ENCODE data around the gene PCID2. TPM values are rescaled to one million over a fixed set of nuclear protein-coding genes. Genes with fewer than 3 reads are reported as not detected.

Gene PCID2
- total RNA-seq, 3 donors from 2014 or later, result 63.3 to 68.1 (median 66.9) TPM

DNA sequence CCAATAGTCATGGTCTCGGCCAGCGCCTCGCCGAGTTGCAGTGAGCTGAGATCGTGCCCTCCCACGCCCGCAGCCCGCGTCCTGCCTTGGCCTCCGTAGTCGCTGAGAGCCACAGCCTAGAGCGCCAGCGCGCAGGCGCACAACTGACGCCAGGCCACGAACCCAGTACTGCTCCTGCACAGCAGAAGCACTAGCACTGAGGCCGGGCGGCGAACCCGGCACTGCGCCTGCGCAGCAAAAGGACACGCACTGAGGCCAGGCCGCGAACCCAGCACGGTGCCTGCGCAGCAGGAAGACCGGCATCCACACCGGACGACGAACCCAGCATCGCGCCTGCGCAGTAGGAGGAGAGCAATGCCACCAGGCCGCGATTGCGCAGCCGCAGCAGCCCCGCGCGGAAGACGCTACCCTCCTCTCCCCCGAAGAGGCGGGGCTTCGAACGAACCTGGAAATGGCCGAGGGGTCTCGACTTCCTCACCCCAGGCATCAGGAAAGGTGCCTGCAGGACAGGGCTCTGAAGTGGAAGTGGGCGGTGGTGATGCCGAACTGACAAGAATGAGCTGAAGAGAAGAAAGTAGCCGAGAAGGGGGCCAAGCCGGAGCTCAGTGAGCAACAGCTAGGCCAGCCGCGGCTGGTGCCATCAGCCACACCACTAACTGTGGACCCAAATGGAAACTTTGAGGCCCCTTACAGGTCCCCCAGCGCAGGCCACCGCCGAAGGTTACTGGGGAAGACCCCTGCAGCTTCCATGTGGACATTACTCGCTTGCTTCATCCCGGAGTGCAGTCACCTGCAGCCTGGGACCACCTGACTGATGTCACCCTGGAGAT, 78.3 kb downstream of the PCID2 start:
- peaks cover 6% of the 10 kb centered on the region for H3K4me1 Mint-ChIP-seq (ENCODE audit: low read depth)
- DNase-seq (no peak), ATAC-seq (peak in 1 of 2 donors; percentile 75)
- peaks cover 16% of the 10 kb centered on the region for H3K27me3 Mint-ChIP-seq (ENCODE audit: low read depth)
- H3K4me3 Mint-ChIP-seq, result peak overlapping the region; percentile 24
- no peaks in the 10 kb centered on the region for H3K9me3 Mint-ChIP-seq
- H3K36me3 Mint-ChIP-seq (ENCODE audit: insufficient read depth), result no peaks in the 10 kb centered on the region

DNA sequence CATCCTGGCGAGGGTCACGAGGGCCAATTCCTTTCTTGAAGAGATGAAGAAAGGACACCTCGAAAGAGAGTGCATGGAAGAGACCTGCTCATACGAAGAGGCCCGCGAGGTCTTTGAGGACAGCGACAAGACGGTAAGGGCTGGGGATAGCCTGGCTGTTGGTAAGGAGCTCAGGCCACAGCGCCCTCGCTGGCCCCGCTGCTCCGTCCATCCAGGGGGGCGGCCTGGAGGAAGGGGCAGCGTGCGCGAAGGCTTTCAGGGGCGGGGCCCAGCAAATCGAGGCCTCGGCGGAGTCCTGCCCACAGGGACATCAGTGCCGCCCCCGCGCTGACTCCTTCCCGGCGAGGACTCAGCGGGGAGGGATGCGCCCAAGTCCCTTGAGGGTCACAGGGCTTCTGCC, 79.0 kb downstream of the PCID2 start:
- peaks cover 16% of the 10 kb centered on the region for H3K27me3 Mint-ChIP-seq (ENCODE audit: low read depth)
- no peak overlapping the region for H3K4me3 Mint-ChIP-seq
- DNase-seq (no peak), ATAC-seq (no peak)
- peaks cover 6% of the 10 kb centered on the region for H3K4me1 Mint-ChIP-seq (ENCODE audit: low read depth)
- H3K9me3 Mint-ChIP-seq, result no peaks in the 10 kb centered on the region
- no peaks in the 10 kb centered on the region for H3K36me3 Mint-ChIP-seq (ENCODE audit: insufficient read depth)

Other genes starting within 250 kb of the PCID2 start
- 1 to 10 TPM; 8.6 to 9.3 (median 8.9) TPM for gene MCF2L, start 239.5 kb downstream of the PCID2 start, total RNA-seq
- under 1 TPM; 0.14 to 0.42 (median 0.38) TPM for gene F7, start 102.9 kb downstream of the PCID2 start, total RNA-seq
- not detected for gene F10, start 85.9 kb downstream of the PCID2 start, total RNA-seq
- not detected for gene PROZ, start 50.0 kb downstream of the PCID2 start, total RNA-seq
- gene CUL4A, start 944 bp upstream of the PCID2 start, total RNA-seq, result 10 to 100 TPM; 85.5 to 89.8 (median 87.8) TPM
- 100 to 1,000 TPM in 1 of 3 donors, 10 to 100 TPM in 2; 81.8 to 101 (median 88.4) TPM for gene LAMP1, start 88.6 kb upstream of the PCID2 start, total RNA-seq
- gene GRTP1, start 155.5 kb upstream of the PCID2 start, total RNA-seq, result under 1 TPM; 0.19 to 0.40 (median 0.38) TPM
- gene ADPRHL1, start 244.8 kb upstream of the PCID2 start, total RNA-seq, result under 1 TPM; 0.54 to 0.81 (median 0.79) TPM